ENCODE data around the gene GPR171.
"Not testable (repeated sequence)": the region's sequence is repeated elsewhere in the genome, so short reads cannot be mapped to it uniquely, and the experiment has no call there.

The GPR171 gene, protein sequence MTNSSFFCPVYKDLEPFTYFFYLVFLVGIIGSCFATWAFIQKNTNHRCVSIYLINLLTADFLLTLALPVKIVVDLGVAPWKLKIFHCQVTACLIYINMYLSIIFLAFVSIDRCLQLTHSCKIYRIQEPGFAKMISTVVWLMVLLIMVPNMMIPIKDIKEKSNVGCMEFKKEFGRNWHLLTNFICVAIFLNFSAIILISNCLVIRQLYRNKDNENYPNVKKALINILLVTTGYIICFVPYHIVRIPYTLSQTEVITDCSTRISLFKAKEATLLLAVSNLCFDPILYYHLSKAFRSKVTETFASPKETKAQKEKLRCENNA

DNA sequence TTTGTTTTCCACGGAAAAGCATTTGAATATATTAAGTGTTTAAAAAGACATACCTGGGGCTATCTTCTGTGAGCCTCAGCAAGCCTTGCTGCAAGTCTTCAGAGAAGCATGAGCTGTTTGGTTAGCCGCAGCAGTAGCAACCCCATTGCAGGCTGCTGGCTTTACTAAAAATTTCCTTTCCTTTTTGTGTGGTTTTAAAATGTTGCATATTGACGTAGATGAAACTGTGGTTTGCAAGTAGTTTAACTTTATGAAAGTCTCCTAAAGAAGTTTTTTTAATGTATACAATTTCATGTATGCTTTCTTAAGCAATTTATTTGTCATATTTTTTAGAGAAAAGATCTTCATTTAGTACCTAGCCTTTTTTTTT is at the start of gene GPR171:
Gene GPR171 (minus strand): TSS at position 166 of the 370 bp plus-strand sequence. CDS start 3,830 bp downstream, outside the sequence.
- peak; percentile 66 for DNase-seq

DNA sequence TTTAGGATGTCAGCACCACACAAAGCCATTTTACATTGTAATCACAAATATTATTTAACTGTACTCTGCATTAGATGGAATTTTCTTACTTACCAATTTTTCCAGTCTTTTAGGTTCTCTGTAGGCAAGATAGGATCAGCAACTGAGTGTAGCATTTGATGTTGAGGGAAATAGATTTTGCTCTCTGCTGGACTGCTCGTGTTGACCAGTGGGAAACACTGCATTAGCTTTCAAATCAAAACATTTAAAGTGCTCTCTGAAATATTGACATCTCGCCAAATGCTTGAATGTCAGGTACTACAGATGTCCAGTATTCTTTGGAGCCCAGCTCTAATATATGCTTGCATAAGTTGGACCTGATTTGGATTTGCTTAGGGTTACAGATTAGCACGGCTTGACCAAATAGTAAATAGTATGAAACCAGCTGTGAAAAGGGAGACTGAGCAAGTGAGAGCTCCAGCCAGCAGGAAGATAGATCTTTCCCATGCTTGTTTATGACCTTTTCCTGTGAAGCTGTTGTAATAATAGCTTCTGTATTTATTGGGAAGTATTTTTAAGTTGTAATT is 45.8 kb upstream of the GPR171 start:
- no peak for DNase-seq

DNA sequence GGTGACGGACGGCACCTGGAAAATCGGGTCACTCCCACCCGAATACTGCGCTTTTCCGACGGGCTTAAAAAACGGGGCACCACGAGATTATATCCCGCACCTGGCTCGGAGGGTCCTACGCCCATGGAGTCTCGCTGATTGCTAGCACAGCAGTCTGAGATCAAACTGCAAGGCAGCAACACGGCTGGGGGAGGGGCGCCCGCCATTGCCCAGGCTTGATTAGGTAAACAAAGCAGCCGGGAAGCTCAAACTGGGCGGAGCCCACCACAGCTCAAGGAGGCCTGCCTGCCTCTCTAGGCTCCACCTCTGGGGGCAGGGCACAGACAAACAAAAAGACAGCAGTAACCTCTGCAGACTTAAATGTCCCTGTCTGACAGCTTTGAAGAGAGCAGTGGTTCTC is 39.0 kb upstream of the GPR171 start:
- not testable (repeated sequence) for DNase-seq

DNA sequence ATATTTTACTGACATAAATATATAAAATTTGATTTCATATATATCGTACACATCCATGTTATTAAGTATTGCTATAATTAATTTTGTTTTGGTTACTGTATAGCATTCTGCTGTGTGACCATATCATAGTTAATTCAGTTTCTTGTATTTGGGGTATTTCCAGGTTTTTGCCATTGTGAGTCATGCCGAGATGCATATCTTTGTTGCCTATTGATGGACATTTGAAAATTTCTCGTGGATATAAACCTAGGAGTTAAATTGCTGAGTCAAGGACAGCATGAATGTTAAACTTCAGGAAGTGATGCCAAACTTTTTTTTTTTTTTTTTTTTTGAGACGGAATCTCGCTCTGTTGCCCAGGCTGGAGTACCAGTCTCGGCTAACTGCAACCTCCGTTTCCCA is 33.7 kb upstream of the GPR171 start:
- no peak for DNase-seq

GRCh38 chr3:151236316-151236715 is 33.3 kb upstream of the GPR171 start:
- DNase-seq = no peak

GRCh38 chr3:151234825-151235224 is 31.8 kb upstream of the GPR171 start:
- DNase-seq = no peak

DNA sequence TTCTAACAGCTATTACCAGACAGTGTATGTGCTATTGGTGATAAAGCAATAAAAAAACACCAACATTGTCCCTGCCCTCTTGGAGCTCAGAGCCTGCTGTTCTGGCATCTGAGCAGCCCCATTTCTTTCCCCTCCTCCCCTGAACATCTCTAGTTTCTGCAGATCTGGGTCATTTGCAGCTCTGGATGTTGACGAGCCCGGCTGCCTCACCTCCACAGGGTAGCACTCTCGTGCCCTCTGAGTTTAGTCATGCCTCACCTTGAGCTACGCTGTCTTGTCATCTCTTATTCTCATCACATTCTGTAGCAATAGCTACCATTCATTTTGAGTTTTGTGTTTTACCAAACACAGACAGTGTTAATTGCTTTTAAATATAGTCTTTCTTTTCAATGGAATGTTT is 30.0 kb upstream of the GPR171 start:
- no peak for DNase-seq

GRCh38 chr3:151232403-151232802 is 29.4 kb upstream of the GPR171 start:
- DNase-seq = not testable (repeated sequence)

DNA sequence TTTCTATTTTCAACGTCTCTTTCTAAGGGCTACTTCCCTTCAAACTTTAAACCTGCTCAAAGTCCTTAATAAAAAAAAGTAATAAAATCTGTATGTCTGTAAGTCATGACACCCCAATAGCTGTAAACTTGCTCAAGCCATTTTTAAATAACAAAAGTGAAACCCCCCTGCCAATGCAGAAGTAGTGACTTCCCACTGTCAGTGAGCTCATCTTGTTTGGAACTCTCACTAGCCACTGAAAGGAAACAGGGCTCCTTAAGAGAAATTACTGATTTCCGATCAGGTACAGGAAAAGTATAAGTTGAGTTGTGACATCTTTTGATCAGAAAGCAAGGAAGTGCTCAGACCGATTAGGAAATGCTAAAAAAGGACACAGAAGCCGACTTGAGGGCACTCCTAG is 27.6 kb upstream of the GPR171 start:
- DNase-seq = peak; percentile 71

DNA sequence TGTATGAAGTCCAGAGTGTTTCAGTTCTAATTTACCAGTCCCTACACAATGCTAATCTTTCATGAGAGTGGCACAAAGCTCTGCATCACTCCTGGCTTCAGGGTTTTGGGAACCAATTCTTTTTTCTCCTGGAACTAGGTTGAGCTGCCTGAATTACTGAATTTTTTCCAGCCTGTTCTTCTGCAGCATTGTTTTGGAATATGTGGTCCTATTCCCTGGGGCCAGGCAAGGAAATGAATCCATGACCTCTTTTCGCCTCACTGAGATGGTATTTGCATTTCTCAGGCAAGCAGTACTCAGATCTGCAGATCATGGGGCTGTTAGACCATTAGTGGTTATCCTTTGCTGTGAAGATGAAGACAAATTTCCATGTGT is 25.6 kb upstream of the GPR171 start:
- DNase-seq = no peak

DNA sequence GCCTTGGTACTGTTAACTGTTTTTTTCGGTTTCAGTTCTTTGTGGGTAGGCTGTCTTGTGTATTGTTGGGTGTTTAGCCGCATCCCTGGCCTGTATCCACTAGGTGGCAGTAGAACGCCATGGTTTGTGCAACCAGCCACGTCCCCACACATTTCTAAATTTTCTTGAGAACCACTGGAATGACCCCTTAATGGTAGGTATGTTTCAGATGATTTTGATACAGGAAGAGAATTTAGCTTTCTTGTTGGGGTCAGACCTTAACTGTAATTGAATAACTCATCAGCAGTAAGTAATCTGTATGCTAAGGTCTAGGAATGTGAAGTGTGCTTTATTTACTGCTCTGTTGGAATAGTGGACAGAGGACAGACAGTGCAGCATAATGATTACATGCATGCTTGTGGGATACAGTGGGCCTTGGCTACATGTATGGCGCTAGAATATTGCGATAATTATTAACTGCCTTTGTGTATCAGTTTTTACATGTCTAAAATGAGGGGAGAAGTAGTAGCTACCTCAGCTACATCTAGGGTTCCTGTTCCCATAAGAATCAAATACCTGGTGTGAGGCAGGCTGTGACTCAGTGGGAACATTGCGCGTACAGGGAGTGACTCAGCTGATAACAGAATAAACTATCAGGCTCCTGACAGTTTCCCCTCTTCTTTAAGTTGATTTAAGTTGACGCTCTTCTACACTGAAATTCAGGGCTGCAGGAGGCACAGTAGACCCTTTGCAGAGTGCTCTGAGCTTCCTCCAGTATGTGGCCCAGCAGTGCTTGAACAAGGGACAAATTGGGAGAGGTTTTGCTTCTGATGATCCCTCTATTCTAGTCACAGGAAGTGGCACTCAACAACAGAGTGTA is 25.0 kb upstream of the GPR171 start:
- peak; percentile 76 for DNase-seq

DNA sequence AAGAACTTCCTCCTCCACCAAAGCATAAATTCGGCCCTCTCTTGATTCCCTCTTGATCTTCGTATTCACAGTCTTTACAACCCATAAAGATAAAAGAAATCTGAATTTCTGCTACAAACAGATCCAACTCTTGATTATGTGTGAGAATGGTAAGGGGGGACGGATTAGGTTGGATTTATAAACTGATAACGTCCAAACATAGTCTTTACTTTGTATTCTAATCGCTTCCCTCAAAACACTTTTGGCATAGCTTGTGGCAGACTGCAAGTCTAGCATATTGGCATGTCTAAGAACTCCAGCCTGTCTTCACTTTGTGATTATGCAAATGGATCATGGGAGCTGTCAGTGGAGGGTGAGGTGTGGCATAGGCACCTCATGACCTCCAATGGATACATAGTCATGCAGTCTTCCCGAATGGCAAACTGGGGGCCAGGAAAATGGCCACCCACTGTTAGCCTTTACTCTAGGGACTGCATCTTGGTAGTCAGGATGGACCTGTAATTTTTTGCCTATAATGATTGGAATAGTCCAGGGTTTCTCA is 24.3 kb upstream of the GPR171 start:
- DNase-seq = no peak

DNA sequence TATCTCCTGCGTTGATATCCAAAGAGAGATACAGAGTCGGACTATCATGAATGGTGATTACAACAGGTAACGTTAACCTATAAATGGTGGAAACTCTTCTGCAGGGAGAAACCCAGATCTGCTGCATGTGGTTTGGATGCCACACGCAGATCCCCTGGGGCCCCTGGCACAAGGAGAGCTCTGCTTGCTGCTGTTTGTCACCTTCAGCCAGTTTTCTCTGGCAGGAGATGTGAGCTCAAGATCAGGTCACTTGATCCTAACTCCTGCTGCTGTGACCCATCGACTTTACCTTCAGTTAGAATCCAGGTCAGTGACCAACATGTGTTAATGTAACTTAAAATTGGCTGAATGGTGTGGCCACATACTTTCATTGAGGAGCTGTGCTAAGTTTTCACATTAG is 23.8 kb upstream of the GPR171 start:
- no peak for DNase-seq

- DNase-seq = peak; percentile 86
Observed at GRCh38 chr3:151226088-151226563, 23.1 kb upstream of the GPR171 start.

DNA sequence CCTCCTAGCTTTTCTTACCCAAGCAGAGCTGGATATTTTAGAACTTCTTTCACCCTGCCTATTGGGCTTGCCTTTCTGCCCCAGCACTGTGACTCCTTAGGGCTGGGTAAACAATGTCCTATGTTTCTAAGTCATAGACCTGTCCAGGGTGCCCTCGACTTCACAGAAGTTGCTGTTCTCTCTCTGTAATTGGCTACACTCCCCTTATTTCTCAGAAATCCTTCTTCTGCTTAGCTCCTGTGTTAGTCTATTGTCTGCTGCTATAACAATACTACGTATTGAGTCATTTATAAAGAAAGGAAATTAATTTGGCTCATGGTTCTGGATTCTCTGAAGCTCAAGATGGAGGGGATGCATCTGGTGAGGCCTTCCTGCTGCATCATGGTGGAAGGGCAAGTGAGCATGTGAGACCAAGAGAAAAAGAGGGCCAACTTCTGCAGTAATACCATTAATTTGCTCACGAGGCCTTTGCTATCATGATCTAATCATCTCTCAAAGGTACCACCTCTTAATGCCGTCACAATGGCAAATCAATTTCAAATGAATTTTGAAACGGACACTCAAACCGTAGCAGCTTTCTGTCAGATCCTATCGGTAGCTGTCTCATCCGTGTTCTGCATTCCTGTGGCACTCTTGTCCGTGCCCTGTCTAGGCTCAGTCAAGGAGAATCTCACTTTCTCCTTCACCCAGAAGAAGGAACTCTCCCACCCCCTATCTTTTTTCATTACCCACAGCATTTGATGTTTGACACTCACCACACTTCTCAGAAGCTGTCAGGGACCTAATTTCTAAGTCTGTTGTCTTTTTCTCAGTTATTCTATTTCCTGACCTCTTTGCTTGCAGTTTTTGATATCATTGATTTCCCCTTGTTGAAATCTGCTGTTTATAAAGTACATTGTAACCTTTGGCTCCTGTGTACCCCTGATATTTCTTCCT is 22.3 kb upstream of the GPR171 start:
- DNase-seq = no peak

DNA sequence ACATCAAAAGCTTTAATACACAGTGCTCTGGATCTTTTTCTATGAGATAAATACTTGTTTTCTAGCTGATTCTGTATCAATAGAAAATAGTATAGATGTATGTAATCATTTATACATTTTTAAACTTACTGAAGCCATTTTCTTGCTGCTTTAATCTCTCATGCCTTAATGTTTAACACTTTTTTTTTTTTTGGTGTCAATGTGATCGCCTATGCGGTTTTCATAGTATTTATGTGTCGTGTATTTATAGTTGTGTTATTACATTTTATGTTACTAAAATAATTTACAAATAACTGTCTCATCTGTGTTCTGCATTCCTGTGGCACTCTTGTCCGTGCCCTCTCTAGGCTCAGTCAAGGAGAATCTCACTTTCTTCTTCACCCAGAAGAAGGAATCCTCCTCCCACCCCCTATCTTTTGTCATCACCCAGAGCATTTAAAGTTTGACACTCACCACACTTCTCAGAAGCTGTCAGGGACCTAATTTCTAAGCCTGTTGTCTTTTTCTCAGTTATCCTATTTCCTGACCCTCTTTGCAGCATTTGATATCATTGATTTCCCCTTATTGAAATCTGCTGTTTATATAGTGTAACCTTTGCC is 21.4 kb upstream of the GPR171 start:
- DNase-seq = no peak

- DNase-seq = no peak
Observed at GRCh38 chr3:151219056-151219455, 16.0 kb upstream of the GPR171 start.

- no peak for DNase-seq
Observed at GRCh38 chr3:151218136-151218535, 15.1 kb upstream of the GPR171 start.

- DNase-seq = peak; percentile 5
Observed at GRCh38 chr3:151216641-151217607, 13.9 kb upstream of the GPR171 start.

DNA sequence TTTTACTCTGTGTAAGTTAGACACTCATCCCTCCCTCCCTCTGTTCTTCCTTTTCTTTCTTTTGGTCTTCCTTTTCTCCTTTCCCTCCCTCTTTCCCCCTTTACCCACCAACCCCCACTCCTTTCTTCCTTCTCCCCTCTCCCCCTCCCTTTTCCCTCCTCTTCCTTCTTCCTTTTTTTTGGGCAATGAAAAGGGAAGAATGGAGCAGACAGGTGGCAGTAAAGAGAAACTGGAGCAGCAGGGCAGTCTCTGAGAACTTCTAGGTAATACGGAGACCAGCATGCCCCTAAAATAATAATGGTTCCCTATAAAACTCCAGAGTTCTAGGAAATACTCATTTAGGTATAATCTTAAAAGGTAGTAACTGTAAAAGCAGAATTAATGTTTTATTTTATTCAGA is 11.4 kb upstream of the GPR171 start:
- DNase-seq = no peak

DNA sequence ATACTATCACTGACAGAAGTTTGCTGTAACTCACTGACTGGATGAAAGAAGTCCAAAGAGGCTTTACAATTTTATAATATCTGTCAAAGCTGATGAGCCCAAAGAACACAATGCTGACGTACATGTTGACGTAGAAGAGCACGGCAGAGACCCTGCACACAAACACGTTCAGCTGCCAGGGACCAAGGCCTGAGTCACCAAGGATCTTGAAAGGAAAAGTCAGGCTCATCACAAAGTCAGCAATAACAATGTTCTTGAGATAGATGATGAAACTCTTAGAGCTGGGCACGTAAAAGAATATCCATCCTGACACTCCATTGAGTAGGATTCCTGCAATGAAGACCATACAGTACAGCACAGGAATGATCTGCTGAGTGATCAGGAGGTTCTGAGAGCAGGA is 10.9 kb upstream of the GPR171 start:
- no peak for DNase-seq

Measured in MV-4-11 (cell line).